ENCODE data around the gene MYO16.

GRCh38 chr13:108877300-108877699 is 247.9 kb downstream of the MYO16 start:
- TF ChIP-seq CTCF (conservative IDR thresholded peaks at IDR 0.05 in 1 of 2, IDR thresholded peaks at IDR 0.05 in 1 of 2; ENCODE audit: low read depth in 1 of 2, low read length in 2 of 2) (no peak), EZH2 (IDR thresholded peaks at IDR 0.05; ENCODE audit: low read length, missing control alignments) (no peak)
